PC-9 (cell line): ENCODE results near the gene KCNK4.

Experiments
- EZH2 ChIP-seq: fragments of 200-600 bp; sonication (generic); IDR thresholded peaks from 2 replicates; pipeline ENCODE4 v1.8.0; 2017; ENCODE audit warnings: antibody characterized with exemption, low read depth
- TF ChIP-seq, protein P1 (sequence below): fragments of 200-600 bp; sonication (generic); conservative IDR thresholded peaks from 2 replicates; pipeline ENCODE4 v1.6.1; 2017; ENCODE audit warnings: mixed run types, antibody characterized with exemption, mild to moderate bottlenecking, moderate library complexity

DNA sequence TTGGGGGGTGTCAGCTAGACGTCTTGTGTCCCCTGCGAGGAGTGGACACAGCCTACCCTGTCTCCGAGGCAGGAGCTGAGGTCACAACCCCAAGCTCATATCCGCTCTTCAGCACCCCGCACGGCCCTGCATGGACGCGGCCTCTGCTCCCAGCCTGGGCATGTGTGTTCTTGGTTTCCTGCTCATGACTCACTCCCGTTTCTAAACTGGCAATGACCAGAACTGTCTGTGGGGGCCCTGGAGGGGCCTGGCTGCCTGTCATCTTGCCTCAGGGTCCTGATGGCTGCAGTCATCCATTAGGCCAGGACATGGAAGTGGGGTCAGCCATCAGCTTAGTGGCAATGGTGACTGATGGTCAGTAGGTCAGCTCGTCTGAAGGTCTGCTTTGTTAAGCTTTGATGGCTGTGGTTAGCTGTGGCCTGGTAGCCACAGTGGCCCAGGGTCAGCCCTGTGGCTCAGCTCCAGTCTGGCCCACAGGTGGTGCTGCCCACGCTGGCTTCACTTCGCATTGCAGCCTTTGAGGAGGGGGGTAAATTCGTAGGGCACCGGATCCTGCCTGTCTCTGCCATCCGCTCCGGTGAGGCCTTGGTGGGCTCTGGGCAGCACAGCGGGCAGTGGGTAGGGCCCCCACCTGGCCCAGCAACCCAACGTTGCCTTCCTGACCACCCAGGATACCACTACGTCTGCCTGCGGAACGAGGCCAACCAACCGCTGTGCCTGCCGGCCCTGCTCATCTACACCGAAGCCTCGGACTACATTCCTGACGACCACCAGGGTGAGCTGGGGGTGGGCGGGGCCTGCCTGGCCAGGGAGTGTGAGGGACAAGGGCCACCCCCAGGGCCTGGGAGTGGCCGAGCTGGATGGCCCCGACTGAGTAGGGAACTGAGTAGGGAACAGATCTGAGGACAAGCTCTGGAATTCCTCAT is 27.8 kb upstream of the KCNK4 start:
- TF ChIP-seq EZH2 = no peak
- TF ChIP-seq, protein P1, sequence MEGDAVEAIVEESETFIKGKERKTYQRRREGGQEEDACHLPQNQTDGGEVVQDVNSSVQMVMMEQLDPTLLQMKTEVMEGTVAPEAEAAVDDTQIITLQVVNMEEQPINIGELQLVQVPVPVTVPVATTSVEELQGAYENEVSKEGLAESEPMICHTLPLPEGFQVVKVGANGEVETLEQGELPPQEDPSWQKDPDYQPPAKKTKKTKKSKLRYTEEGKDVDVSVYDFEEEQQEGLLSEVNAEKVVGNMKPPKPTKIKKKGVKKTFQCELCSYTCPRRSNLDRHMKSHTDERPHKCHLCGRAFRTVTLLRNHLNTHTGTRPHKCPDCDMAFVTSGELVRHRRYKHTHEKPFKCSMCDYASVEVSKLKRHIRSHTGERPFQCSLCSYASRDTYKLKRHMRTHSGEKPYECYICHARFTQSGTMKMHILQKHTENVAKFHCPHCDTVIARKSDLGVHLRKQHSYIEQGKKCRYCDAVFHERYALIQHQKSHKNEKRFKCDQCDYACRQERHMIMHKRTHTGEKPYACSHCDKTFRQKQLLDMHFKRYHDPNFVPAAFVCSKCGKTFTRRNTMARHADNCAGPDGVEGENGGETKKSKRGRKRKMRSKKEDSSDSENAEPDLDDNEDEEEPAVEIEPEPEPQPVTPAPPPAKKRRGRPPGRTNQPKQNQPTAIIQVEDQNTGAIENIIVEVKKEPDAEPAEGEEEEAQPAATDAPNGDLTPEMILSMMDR = no peak
